GM20431 (cell line): ENCODE results near the gene EBF4.
"Not testable (repeated sequence)": the region's sequence is repeated elsewhere in the genome, so short reads cannot be mapped to it uniquely, and the experiment has no call there.

Experiments used
- in situ Hi-C: fragments of 300-500 bp; cut with MseI, MboI; formaldehyde crosslinking; loops from one replicate; pipeline ENCODE4 v1.15.0; 2020; ENCODE audit warnings: low sequenced_read_pairs; ENCODE audit not compliant: unreplicated experiment

Gene EBF4

GRCh38 chr20:2672446-2672845, 20.1 kb upstream of the EBF4 start:
- in situ Hi-C loops, result no loop called here

GRCh38 chr20:2673453-2673852, 19.1 kb upstream of the EBF4 start:
- in situ Hi-C loops, result no loop called here

GRCh38 chr20:2680046-2680445, 12.5 kb upstream of the EBF4 start:
- in situ Hi-C loops, result no loop called here

- in situ Hi-C loops, result not testable (repeated sequence)
Measured at GRCh38 chr20:2682040-2682439, 10.5 kb upstream of the EBF4 start.

- in situ Hi-C loops, result not testable (repeated sequence)
Measured at GRCh38 chr20:2684817-2685216, 7.8 kb upstream of the EBF4 start.

- in situ Hi-C loops, result no loop called here
Measured at GRCh38 chr20:2687514-2687913, 5.1 kb upstream of the EBF4 start.

- in situ Hi-C loops, result no loop called here
Measured at GRCh38 chr20:2688041-2688591, 4.5 kb upstream of the EBF4 start.

- in situ Hi-C loops, result no loop called here
Measured at GRCh38 chr20:2690213-2690612, 2.4 kb upstream of the EBF4 start.

GRCh38 chr20:2690718-2691117, 1.9 kb upstream of the EBF4 start:
- in situ Hi-C loops, result no loop called here

- in situ Hi-C loops, result no loop called here
Measured at GRCh38 chr20:2691127-2691526, 1.5 kb upstream of the EBF4 start.

GRCh38 chr20:2691663-2692035, 931 bp upstream of the EBF4 start:
- in situ Hi-C loops, result no loop called here

GRCh38 chr20:2692886-2693285, 306 bp downstream of the EBF4 start:
- in situ Hi-C loops, result no loop called here

GRCh38 chr20:2693286-2694007, 867 bp downstream of the EBF4 start:
- in situ Hi-C loops, result no loop called here

- in situ Hi-C loops, result no loop called here
Measured at GRCh38 chr20:2694008-2694471, 1.5 kb downstream of the EBF4 start.

- in situ Hi-C loops, result no loop called here
Measured at GRCh38 chr20:2694519-2694918, 1.9 kb downstream of the EBF4 start.

GRCh38 chr20:2695206-2695983, 2.8 kb downstream of the EBF4 start:
- in situ Hi-C loops, result no loop called here

GRCh38 chr20:2695984-2696525, 3.5 kb downstream of the EBF4 start:
- in situ Hi-C loops, result not testable (repeated sequence)

GRCh38 chr20:2696646-2697045, 4.1 kb downstream of the EBF4 start:
- in situ Hi-C loops, result no loop called here

GRCh38 chr20:2697768-2698167, 5.2 kb downstream of the EBF4 start:
- in situ Hi-C loops, result no loop called here

- in situ Hi-C loops, result no loop called here
Measured at GRCh38 chr20:2698186-2698817, 5.7 kb downstream of the EBF4 start.

GRCh38 chr20:2698912-2699311, 6.3 kb downstream of the EBF4 start:
- in situ Hi-C loops, result no loop called here
